HFF-Myc (cell line): ENCODE results near the gene RAPGEF5.

Experiments
- DNase-seq: peaks from one replicate; pipeline ENCODE4 v3.0.0-alpha.2; 2011; ENCODE audit warnings: low read depth; ENCODE audit errors: extremely low read depth
- H3K4me3 ChIP-seq: replicated peaks from 2 replicates; pipeline ENCODE4 v1.5.1; 2011; ENCODE audit warnings: low read depth, mild to moderate bottlenecking, control low read depth, low read length
- CTCF ChIP-seq: IDR thresholded peaks from 2 replicates; pipeline ENCODE4 v1.5.1; 2012; ENCODE audit warnings: mild to moderate bottlenecking, low read depth, low read length, control low read depth; ENCODE audit errors: missing control alignments

The RAPGEF5 gene

GRCh38 chr7:22281481-22281880, 75.5 kb downstream of the RAPGEF5 start:
- no peak for TF ChIP-seq CTCF
- DNase-seq, result no peak
- H3K4me3 ChIP-seq, result no peak overlapping the region

- H3K4me3 ChIP-seq, result no peak overlapping the region
- TF ChIP-seq CTCF, result no peak
- DNase-seq, result no peak
Observed at GRCh38 chr7:22280031-22280430, 76.9 kb downstream of the RAPGEF5 start.

GRCh38 chr7:22278660-22279059, 78.3 kb downstream of the RAPGEF5 start:
- TF ChIP-seq CTCF, result no peak
- no peak overlapping the region for H3K4me3 ChIP-seq
- DNase-seq, result no peak

- H3K4me3 ChIP-seq, result no peak overlapping the region
- DNase-seq, result no peak
- no peak for TF ChIP-seq CTCF
Observed at GRCh38 chr7:22277375-22277774, 79.6 kb downstream of the RAPGEF5 start.

GRCh38 chr7:22275661-22276060, 81.3 kb downstream of the RAPGEF5 start:
- no peak overlapping the region for H3K4me3 ChIP-seq
- DNase-seq, result no peak
- no peak for TF ChIP-seq CTCF

- no peak for DNase-seq
- H3K4me3 ChIP-seq, result no peak overlapping the region
- no peak for TF ChIP-seq CTCF
Observed at GRCh38 chr7:22271311-22271710, 85.6 kb downstream of the RAPGEF5 start.

GRCh38 chr7:22270371-22270770, 86.6 kb downstream of the RAPGEF5 start:
- TF ChIP-seq CTCF, result no peak
- no peak overlapping the region for H3K4me3 ChIP-seq
- DNase-seq, result no peak
